Measurements from ENCODE around the gene MFAP3L.

DNA sequence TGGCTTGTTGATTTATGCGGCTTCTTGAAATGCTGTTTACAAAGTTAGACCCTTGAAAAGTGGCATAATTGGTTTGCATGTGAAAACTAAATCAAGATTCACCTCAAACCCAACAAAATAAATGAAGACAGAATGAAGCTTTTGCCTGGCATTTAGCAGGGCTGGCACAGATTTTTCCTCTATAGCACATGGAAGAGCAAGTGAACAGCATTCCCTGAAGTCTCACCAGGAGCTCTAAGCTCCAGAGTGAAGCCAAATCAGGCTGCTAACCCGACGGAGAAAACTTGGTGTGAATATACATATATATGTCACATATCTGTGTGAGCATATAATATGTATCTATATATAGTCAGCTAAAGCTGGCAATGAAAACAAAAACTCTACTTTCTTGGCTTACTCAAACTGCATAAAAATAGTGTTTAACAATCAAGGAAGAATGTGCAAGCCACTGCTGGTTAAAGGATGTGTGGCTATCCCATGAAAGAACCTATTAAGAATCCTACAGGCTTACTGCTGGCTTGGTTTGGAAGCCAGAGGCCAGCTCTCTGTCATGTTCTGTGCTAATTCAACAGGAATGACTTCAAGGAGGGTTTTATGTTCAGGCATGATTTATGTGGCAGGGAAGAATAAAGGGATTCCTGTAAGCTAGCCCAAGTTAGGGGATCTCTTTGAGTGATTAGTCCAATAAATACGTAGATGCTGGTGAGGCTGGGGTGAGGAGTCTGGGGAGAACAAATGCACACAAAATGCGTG is 69.9 kb downstream of the MFAP3L start:
- TF ChIP-seq SIN3A (IDR thresholded peaks at IDR 0.05; ENCODE audit: borderline replicate concordance, insufficient read depth, low read length) (no peak), POLR2AphosphoS5 (IDR thresholded peaks at IDR 0.05; ENCODE audit: low read depth, low read length) (no peak), TAF1 (IDR thresholded peaks at IDR 0.05; ENCODE audit: borderline replicate concordance, insufficient read depth, low read length) (no peak)

All from PFSK-1 (cell line).